ENCODE measurements around the gene PPHLN1. TPM values are rescaled to one million over a fixed set of nuclear protein-coding genes. Genes with fewer than 3 reads are reported as not detected.

PPHLN1 gene
- polyA plus RNA-seq, 3 donors, result 40.7 to 74.8 (median 68.7) TPM

- Histone ChIP-seq H3K9me3 (replicated peaks in 1 of 2; ENCODE audit: control insufficient read depth in 1 of 2, insufficient read depth in 1 of 2, low read length in 2 of 2) (no peaks in the 10 kb centered on the region), H3K9ac (ENCODE audit: insufficient read depth, low read length, poor library complexity, severe bottlenecking) (no peak overlapping the region), H3K4me2 (replicated peaks; ENCODE audit: extremely low read depth, low read length, poor library complexity, severe bottlenecking) (no peak overlapping the region), H4K20me1 (ENCODE audit: insufficient read depth, low read length) (peaks cover 54% of the 10 kb centered on the region), H3K4me1 (ENCODE audit: control insufficient read depth in 1 of 2, insufficient read depth in 2 of 2, low read length in 2 of 2) (peaks cover 0 to 4% of the 10 kb centered on the region in 2 donors), H3K36me3 (replicated peaks in 1 of 2; ENCODE audit: control insufficient read depth in 1 of 2, insufficient read depth in 2 of 2, low read length in 2 of 2) (peaks cover 12 to 55% of the 10 kb centered on the region in 2 donors), H3K79me2 (ENCODE audit: insufficient read depth, low read length) (peaks cover 91% of the 10 kb centered on the region), H2AFZ (ENCODE audit: insufficient read depth, low read depth, low read length, poor library complexity, severe bottlenecking) (no peak overlapping the region), H3K27me3 (ENCODE audit: control insufficient read depth in 2 of 2, insufficient read depth in 2 of 2, low read length in 2 of 2) (no peaks in the 10 kb centered on the region), H3K27ac (ENCODE audit: low read depth in 1 of 2, low read length in 2 of 2) (no peak overlapping the region), H3K4me3 (replicated peaks in 1 of 3; ENCODE audit: low read depth in 2 of 3, low read length in 3 of 3) (no peak overlapping the region)
- peak overlapping the region in 2 of 7 donors; percentile 2 to 3 for H3K27ac Mint-ChIP-seq
- intact Hi-C loops (cut with micrococcal nuclease), result loop anchor here in 1 of 2 donors (10.0 kb wide), 1 partner anchor 1063 kb away; no protein-coding TSS in a partner anchor
- no peaks in the 10 kb centered on the region for H3K9me3 Mint-ChIP-seq
- TF ChIP-seq CTCF (IDR thresholded peaks at IDR 0.05), result no peak
- H3K36me3 Mint-ChIP-seq, result peaks cover 43 to 46% of the 10 kb centered on the region in 2 donors
- H3K27me3 Mint-ChIP-seq (ENCODE audit: low read depth in 3 of 3), result peaks cover 0 to 5% (median 0%) of the 10 kb centered on the region in 3 donors
- 88% methylated on average over 2 of the region's 2 CpGs for WGBS (ENCODE audit: insufficient coverage)
- peaks cover 18% of the 10 kb centered on the region for H3K4me1 Mint-ChIP-seq
- no peak for DNase-seq
- no peak overlapping the region for H3K4me3 Mint-ChIP-seq
These were observed 12.3 kb downstream of the PPHLN1 start for GRCh38 chr12:42338280-42338679.

GRCh38 chr12:42342028-42342427, 16.1 kb downstream of the PPHLN1 start:
- no peak overlapping the region for H3K4me3 ChIP-seq (replicated peaks in 1 of 3; ENCODE audit: low read depth in 2 of 3, low read length in 3 of 3)
- no peak overlapping the region for H3K4me2 ChIP-seq (replicated peaks; ENCODE audit: extremely low read depth, low read length, poor library complexity, severe bottlenecking)
- H3K4me1 ChIP-seq (ENCODE audit: control insufficient read depth in 1 of 2, insufficient read depth in 2 of 2, low read length in 2 of 2), result no peaks in the 10 kb centered on the region
- TF ChIP-seq CTCF (IDR thresholded peaks at IDR 0.05), result no peak
- H4K20me1 ChIP-seq (ENCODE audit: insufficient read depth, low read length), result peaks cover 33% of the 10 kb centered on the region
- no peaks in the 10 kb centered on the region for H3K9me3 ChIP-seq (replicated peaks in 1 of 2; ENCODE audit: control insufficient read depth in 1 of 2, insufficient read depth in 1 of 2, low read length in 2 of 2)
- H3K27ac ChIP-seq (ENCODE audit: low read depth in 1 of 2, low read length in 2 of 2), result no peak overlapping the region
- H3K27ac Mint-ChIP-seq, result no peak overlapping the region
- H3K36me3 ChIP-seq (replicated peaks in 1 of 2; ENCODE audit: control insufficient read depth in 1 of 2, insufficient read depth in 2 of 2, low read length in 2 of 2), result peaks cover 6 to 55% of the 10 kb centered on the region in 2 donors
- H3K27me3 ChIP-seq (ENCODE audit: control insufficient read depth in 2 of 2, insufficient read depth in 2 of 2, low read length in 2 of 2), result no peaks in the 10 kb centered on the region
- peaks cover 30 to 40% of the 10 kb centered on the region in 2 donors for H3K36me3 Mint-ChIP-seq
- H3K4me3 Mint-ChIP-seq, result no peak overlapping the region
- no peak for DNase-seq
- H3K9ac ChIP-seq (ENCODE audit: insufficient read depth, low read length, poor library complexity, severe bottlenecking), result no peak overlapping the region
- H2AFZ ChIP-seq (ENCODE audit: insufficient read depth, low read depth, low read length, poor library complexity, severe bottlenecking), result no peak overlapping the region
- H3K79me2 ChIP-seq (ENCODE audit: insufficient read depth, low read length), result peaks cover 91% of the 10 kb centered on the region
- no peaks in the 10 kb centered on the region for H3K9me3 Mint-ChIP-seq
- no peaks in the 10 kb centered on the region for H3K4me1 Mint-ChIP-seq
- intact Hi-C loops (cut with micrococcal nuclease), result no loop called here
- peaks cover 0 to 3% (median 0%) of the 10 kb centered on the region in 3 donors for H3K27me3 Mint-ChIP-seq (ENCODE audit: low read depth in 3 of 3)
- 92% methylated on average over 2 of the region's 2 CpGs for WGBS (ENCODE audit: insufficient coverage)
